ACC112 (cell line): ENCODE results near the gene PTPRB.
A peak's percentile ranks its signal among the peaks of the same experiment; 100 is the strongest.

ENCODE experiments used
- H2AFZ ChIP-seq: fragments of 200-600 bp; sonication (generic); one replicate; pipeline ENCODE4 v1.6.0; 2017; ENCODE audit warnings: antibody characterized with exemption, low read length; ENCODE audit not compliant: unreplicated experiment
- H3K27ac ChIP-seq: fragments of 200-600 bp; sonication (generic); 2 replicates; pipeline ENCODE4 v1.5.1; 2014; ENCODE audit warnings: low read depth, mild to moderate bottlenecking, antibody characterized with exemption, low read length, moderate library complexity
- H3K27me3 ChIP-seq: fragments of 200-600 bp; sonication (generic); 2 replicates; pipeline ENCODE4 v1.6.1; 2014; ENCODE audit warnings: mild to moderate bottlenecking, antibody characterized with exemption, low read length, moderate library complexity, mixed read lengths; ENCODE audit not compliant: insufficient read depth
- H3K36me3 ChIP-seq: fragments of 200-600 bp; sonication (generic); 2 replicates; pipeline ENCODE4 v1.6.1; 2016; ENCODE audit warnings: mild to moderate bottlenecking, antibody characterized with exemption, low read length, moderate library complexity, mixed read lengths; ENCODE audit not compliant: insufficient read depth
- H3K4me1 ChIP-seq: fragments of 200-600 bp; sonication (generic); one replicate; pipeline ENCODE4 v1.6.1; 2016; ENCODE audit warnings: low read length, mixed read lengths; ENCODE audit not compliant: insufficient read depth, unreplicated experiment, control insufficient read depth
- H3K4me3 ChIP-seq: fragments of 200-600 bp; sonication (generic); 2 replicates; pipeline ENCODE4 v1.5.1; 2014; ENCODE audit warnings: mild to moderate bottlenecking, low read depth, low read length
- H3K79me2 ChIP-seq: fragments of 200-600 bp; sonication (generic); one replicate; pipeline ENCODE4 v1.6.0; 2016; ENCODE audit warnings: low read length; ENCODE audit not compliant: control insufficient read depth, unreplicated experiment, insufficient read depth

The PTPRB gene

GRCh38 chr12:70618371-70618770 lies 18.9 kb downstream of the PTPRB start:
- H2AFZ ChIP-seq: no peak overlapping the region
- H3K27me3 ChIP-seq: no peaks in the 10 kb centered on the region
- H3K4me3 ChIP-seq: no peak overlapping the region
- no peak overlapping the region for H3K27ac ChIP-seq
- no peaks in the 10 kb centered on the region for H3K79me2 ChIP-seq
- no peaks in the 10 kb centered on the region for H3K36me3 ChIP-seq
- H3K4me1 ChIP-seq: no peaks in the 10 kb centered on the region

GRCh38 chr12:70617450-70617849 lies 19.8 kb downstream of the PTPRB start:
- no peaks in the 10 kb centered on the region for H3K4me1 ChIP-seq
- H3K27me3 ChIP-seq: no peaks in the 10 kb centered on the region
- H3K36me3 ChIP-seq: no peaks in the 10 kb centered on the region
- H2AFZ ChIP-seq: no peak overlapping the region
- no peak overlapping the region for H3K4me3 ChIP-seq
- no peak overlapping the region for H3K27ac ChIP-seq
- no peaks in the 10 kb centered on the region for H3K79me2 ChIP-seq

- Histone ChIP-seq H3K4me3 (no peak overlapping the region), H3K79me2 (no peaks in the 10 kb centered on the region), H3K27ac (no peak overlapping the region), H3K4me1 (no peaks in the 10 kb centered on the region), H3K36me3 (no peaks in the 10 kb centered on the region), H2AFZ (no peak overlapping the region), H3K27me3 (no peaks in the 10 kb centered on the region)
These were observed 21.9 kb downstream of the PTPRB start for GRCh38 chr12:70615174-70615866.

GRCh38 chr12:70609739-70610491 lies 27.3 kb downstream of the PTPRB start:
- no peak overlapping the region for H3K27ac ChIP-seq
- H3K79me2 ChIP-seq: no peaks in the 10 kb centered on the region
- H2AFZ ChIP-seq: peak overlapping the region; percentile 41
- H3K36me3 ChIP-seq: no peaks in the 10 kb centered on the region
- H3K4me3 ChIP-seq: peak overlapping the region; percentile 82
- no peaks in the 10 kb centered on the region for H3K27me3 ChIP-seq
- peaks cover 26% of the 10 kb centered on the region for H3K4me1 ChIP-seq

- no peaks in the 10 kb centered on the region for H3K36me3 ChIP-seq
- H3K27me3 ChIP-seq: no peaks in the 10 kb centered on the region
- no peak overlapping the region for H3K27ac ChIP-seq
- peaks cover 26% of the 10 kb centered on the region for H3K4me1 ChIP-seq
- no peaks in the 10 kb centered on the region for H3K79me2 ChIP-seq
- peak overlapping the region; percentile 41 for H2AFZ ChIP-seq
- H3K4me3 ChIP-seq: peak overlapping the region; percentile 82
These were observed 28.0 kb downstream of the PTPRB start for GRCh38 chr12:70609203-70609602.

DNA sequence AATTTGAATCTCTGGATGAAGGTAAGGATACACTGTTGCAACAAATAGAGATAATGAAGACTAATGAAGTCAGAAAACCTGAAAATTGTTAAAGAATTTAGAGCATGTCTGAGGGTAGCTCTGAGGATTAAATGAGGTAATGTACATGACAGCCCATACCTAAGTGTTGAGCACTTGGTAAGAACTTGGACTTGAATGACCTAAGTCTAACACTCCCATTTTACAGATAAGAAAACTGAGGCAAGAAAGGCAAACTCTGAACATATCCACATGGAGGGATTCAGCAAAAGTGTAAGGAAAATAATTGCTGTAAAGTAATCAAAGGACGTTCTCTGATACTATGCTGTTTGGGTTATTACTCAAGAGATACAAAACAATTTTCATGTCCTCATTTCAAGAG lies 29.0 kb downstream of the PTPRB start:
- no peak overlapping the region for H3K4me3 ChIP-seq
- H3K27ac ChIP-seq: no peak overlapping the region
- H3K4me1 ChIP-seq: peaks cover 31% of the 10 kb centered on the region

GRCh38 chr12:70607107-70607506 lies 30.1 kb downstream of the PTPRB start:
- Histone ChIP-seq H3K4me3 (no peak overlapping the region), H3K27me3 (no peaks in the 10 kb centered on the region), H3K79me2 (no peaks in the 10 kb centered on the region), H2AFZ (no peak overlapping the region), H3K27ac (no peak overlapping the region), H3K4me1 (peaks cover 41% of the 10 kb centered on the region), H3K36me3 (no peaks in the 10 kb centered on the region)

More for the DNA sequence above, 29.0 kb downstream of the PTPRB start:
- Histone ChIP-seq H3K27me3 (no peaks in the 10 kb centered on the region), H3K79me2 (no peaks in the 10 kb centered on the region), H3K36me3 (no peaks in the 10 kb centered on the region), H2AFZ (no peak overlapping the region)

GRCh38 chr12:70605976-70606375 lies 31.3 kb downstream of the PTPRB start:
- Histone ChIP-seq H2AFZ (no peak overlapping the region), H3K4me1 (peaks cover 43% of the 10 kb centered on the region), H3K27ac (no peak overlapping the region), H3K36me3 (no peaks in the 10 kb centered on the region), H3K79me2 (no peaks in the 10 kb centered on the region), H3K4me3 (no peak overlapping the region), H3K27me3 (no peaks in the 10 kb centered on the region)

- no peaks in the 10 kb centered on the region for H3K79me2 ChIP-seq
- no peak overlapping the region for H3K27ac ChIP-seq
- H2AFZ ChIP-seq: no peak overlapping the region
- no peaks in the 10 kb centered on the region for H3K36me3 ChIP-seq
- no peak overlapping the region for H3K4me3 ChIP-seq
- H3K4me1 ChIP-seq: peaks cover 43% of the 10 kb centered on the region
- H3K27me3 ChIP-seq: no peaks in the 10 kb centered on the region
These were observed 32.6 kb downstream of the PTPRB start for GRCh38 chr12:70604662-70605061.

GRCh38 chr12:70603044-70603443 lies 34.2 kb downstream of the PTPRB start:
- Histone ChIP-seq H2AFZ (peak overlapping the region; percentile 69), H3K27ac (no peak overlapping the region), H3K36me3 (no peaks in the 10 kb centered on the region), H3K27me3 (no peaks in the 10 kb centered on the region), H3K4me1 (peaks cover 35% of the 10 kb centered on the region), H3K79me2 (no peaks in the 10 kb centered on the region), H3K4me3 (no peak overlapping the region)
